GM19238 (cell line): ENCODE measurements around the gene STEAP2.
A peak's percentile ranks its signal among the peaks of the same experiment; 100 is the strongest.
"Not testable (repeated sequence)": the region's sequence is repeated elsewhere in the genome, so short reads cannot be mapped to it uniquely, and the experiment has no call there.

ENCODE experiments used
- DNase-seq: peaks from one replicate; pipeline ENCODE4 v3.0.0; 2011; ENCODE audit warnings: low spot score; ENCODE audit not compliant: insufficient read length

STEAP2 gene

DNA sequence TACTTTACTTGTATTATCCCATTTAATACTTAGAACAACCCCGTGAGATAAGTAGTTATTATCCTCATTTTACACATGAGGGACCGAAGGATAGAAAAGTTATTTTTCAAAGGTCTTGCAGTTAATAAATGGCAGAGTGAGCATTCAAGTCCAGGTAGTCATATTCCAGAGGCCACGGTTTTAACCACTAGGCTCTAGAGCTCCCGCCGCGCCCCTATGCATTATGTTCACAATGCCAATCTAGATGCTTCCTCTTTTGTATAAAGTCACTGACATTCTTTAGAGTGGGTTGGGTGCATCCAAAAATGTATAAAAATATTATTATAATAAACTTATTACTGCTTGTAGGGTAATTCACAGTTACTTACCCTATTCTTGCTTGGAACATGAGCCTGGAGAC lies 22.0 kb downstream of the STEAP2 start:
- no peak for DNase-seq

DNA sequence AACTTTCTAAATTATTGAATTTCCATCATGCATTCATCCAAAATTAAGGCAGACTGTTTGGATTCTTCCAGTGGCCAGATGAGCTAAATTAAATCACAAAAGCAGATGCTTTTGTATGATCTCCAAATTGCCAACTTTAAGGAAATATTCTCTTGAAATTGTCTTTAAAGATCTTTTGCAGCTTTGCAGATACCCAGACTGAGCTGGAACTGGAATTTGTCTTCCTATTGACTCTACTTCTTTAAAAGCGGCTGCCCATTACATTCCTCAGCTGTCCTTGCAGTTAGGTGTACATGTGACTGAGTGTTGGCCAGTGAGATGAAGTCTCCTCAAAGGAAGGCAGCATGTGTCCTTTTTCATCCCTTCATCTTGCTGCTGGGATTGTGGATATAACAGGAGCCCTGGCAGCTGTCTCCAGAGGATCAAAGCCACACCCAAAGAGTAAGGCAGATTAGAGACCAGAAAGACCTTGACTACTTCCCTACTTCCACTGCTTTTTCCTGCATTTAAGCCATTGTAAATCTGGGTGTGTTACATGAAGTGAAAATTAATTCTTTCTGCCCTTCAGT lies 25.3 kb downstream of the STEAP2 start:
- DNase-seq, result no peak

DNA sequence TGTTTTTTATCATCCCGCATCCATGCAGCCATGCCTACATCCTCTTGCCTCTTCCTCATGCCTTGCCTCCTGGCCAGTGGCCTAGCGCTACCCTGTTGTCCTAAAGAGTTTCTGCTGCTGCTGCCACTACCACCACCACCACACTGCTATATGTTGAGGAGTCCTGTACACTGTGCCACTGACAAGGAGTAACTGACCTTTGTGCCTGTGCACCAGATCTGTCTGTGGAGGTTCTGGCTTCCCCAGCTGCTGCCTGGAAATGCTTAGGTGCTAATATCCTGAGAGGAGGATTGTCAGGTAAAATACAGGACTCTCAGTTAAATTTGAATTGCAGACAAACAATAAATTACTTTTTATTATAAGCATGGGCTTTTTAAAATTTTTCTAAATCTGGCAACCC lies 26.5 kb downstream of the STEAP2 start:
- DNase-seq, result no peak

DNA sequence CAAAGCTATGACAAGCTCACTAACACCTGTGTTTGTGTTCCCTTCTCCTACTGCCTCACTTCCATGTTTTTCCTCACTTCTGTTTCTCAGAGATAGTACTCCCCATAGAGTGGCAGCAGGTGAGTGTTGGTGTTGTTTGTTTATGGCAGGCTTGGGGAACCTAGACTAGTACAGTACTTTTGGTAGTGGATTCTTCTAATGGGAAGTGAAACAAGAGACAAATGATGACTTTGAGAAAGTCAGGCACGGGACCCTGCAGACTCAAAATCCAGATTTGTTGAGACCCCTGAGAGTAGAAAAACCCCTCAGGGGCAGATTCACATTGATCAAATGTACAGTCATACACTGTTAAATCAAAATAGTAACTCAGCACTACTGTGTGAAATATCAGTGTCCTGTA lies 27.0 kb downstream of the STEAP2 start:
- DNase-seq, result no peak

DNA sequence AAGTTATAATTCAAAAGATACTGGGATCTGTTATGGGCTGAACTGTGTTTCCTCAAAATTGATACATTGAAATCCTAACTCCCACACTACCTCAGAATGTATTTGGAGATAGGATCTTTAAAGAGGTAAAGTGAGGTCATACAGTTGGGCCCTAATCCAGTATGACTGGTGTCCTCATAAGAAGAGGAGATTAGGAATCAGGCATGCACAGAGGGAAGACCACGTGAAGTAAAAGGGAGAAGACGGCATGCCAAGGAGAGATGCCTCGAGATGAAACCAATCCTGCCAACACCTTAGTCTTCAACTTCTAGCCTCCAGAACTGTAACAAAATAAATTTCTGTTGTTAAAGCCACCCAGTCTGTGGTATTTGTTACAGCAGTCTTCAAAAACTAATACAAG lies 27.5 kb downstream of the STEAP2 start:
- no peak for DNase-seq

DNA sequence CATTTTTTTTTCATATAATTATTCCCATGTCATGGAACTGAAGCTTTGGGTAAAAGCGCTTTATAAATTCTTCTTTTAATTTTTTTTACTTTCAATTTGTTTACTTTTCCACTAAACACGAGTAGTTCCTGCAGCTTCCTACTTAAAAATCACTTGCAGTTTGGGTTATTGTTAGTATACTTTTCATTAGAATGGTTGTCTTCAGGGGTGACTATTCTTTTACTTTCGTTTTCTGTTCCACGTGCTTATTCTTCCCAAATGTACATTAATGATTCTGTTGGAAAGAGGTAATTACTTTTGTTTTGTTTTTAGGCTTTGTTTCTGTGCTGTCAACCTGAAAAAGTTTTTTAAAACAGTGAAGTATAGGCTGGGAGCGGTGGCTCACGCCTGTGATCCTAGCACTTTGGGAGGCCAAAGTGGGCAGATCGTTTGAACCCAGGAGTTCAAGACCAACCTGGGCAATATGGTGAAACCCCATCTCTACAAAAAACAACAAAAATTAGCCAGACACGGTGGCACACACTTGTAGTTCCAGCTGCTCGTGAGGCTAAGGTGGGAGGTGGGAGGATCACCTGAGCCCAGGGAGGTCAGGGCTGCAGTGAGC lies 28.2 kb downstream of the STEAP2 start:
- DNase-seq, result no peak

DNA sequence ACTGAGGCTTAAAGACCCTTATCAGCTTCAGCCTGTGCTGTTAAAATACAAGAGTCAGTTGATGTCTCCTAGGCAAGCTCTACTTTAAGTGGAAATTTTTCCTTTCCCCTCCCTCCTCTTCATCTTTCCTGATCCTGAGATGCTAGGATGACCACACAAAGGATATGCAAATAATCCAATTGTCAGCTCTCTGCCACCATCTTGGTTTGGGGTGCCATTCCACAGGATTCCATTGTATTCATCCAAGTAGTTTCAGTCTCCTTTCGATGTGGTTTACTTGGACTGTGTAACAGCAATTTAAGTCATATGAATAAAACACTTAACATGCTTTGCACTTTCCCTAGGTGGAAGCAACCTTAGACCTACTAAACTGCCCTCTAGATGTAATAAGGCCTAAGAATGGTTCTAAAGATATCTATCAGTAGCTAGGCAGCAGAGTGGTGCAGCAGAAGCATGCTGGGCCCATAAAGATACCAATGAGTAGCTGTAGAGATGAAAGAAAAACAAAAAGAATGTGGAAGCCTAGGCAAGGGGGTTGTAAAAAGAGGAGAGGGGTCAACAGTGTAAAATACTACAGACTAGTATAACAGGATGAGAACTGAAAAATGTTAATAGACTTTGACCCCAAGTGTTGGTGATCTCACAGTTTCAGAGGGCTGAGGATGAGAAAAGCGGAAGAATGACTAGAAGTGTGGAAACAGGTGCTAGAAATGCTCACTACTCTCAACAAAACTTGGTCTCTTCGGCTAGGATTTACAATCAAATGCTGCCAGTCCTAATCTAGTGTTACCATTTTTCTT lies 31.0 kb downstream of the STEAP2 start:
- peak; percentile 5 for DNase-seq

DNA sequence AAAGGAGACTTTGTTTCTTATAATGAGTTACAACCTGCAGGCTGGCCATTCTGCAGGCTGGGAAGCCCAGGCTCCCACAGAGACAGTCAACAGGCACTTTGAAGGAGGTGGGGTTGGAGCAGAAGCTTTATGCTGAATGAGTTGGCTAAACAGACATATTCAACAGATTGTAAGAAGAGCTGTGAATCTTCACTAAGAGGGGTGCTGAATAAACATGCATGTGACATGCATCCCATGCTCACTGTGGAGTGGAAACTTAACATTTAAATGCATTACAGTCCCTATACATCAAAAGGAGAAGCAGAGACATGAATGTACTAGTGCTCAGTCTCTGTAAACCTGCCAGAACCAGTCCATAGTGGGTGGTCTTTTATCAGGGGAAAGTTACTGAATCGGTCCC lies 32.0 kb downstream of the STEAP2 start:
- no peak for DNase-seq

DNA sequence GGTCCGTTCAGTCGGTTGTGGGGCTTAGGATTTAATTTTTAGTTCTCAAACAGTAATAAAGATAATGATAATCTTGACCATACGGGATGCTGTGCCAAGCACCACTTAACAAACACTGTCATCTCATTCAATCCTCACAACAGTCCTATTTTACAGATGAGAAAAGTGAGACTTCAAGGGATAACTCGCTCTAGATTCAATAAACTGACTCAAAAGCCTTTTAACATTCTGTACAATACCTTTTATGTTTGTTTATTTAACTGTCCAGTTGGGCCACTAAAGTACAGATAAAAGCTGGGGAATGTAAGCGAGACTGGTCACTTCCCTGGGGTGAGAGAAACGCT lies 33.0 kb downstream of the STEAP2 start:
- no peak for DNase-seq

DNA sequence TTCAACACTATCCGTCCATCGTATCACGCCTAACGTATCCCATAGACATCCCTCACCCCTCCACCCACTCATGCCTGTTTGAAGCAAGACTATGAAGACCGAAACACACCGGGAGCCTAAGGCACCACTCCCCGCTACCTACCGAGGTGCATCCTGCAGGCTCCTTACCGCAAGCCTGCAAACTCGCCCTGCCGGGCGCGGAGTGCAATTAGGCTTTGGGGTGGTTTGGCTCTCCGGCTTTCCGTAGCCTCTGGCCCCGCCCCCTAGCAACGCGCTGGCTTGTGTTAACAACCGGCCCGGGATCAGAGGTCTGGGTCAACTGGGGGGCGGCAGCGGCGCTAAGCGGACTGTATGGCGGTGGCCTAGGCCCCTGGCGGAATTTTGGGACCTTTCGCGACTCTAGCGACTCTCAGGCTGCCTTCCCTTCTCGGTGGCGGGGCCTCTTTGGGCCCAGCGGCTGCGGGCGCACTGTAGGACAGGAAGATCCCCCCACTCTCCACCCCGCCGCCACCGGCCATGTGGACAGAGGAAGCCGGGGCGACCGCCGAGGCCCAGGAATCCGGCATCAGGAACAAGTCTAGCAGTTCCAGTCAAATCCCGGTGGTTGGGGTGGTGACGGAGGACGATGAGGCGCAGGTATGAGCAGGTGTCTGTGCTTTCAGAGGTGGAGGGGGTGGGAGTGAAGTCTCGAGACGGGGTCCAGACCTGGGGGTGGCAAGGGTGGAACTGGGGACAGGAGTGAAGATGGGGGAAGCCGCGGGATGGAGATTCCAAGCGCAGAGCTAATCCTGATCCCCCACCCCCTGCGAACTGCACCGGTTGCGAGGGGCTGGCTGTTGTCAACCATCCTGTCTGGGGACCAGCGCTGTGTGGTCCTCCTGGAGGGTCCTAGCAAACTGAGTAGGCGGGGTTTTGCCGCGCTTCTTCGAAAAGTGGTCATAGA lies 33.6 kb downstream of the STEAP2 start, which contains the start of gene CFAP69:
CFAP69 (plus strand) TSS at position 266 of the 943 bp plus-strand sequence; CDS start at position 517, 251 bp downstream.
- DNase-seq, result peak; percentile 66

DNA sequence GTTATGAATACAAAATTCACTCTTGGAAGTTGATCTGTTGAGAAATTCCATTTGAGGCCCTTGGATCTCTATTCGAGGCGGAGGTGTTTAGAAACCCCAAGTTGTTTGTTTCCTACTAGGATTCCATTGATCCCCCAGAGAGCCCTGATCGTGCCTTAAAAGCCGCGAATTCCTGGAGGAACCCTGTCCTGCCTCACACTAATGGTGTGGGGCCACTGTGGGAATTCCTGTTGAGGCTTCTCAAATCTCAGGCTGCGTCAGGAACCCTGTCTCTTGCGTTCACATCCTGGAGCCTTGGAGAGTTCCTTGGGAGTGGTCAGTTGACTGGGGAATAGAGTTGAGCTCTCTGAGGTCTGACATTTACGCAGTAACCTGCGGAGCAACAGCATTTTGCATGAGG lies 34.6 kb downstream of the STEAP2 start:
- DNase-seq, result no peak

DNA sequence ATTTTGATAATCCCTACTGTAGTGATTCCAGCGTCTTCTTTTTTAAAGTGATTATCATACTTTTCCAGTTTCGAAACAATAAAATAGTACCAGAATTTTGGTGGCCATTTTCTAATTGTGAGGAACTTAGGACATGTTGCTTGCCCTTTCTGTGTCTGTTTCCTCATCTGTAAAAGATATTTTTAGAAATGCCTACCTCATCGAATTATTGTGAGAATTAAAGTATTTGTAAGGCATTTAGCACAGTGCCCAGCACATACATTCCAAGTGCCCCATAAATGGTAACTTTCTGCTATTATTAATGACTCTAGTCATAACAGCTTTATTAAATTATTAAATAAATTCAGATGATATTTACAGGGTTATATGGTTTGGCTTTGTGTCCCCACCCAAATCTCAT lies 37.2 kb downstream of the STEAP2 start:
- DNase-seq, result no peak

DNA sequence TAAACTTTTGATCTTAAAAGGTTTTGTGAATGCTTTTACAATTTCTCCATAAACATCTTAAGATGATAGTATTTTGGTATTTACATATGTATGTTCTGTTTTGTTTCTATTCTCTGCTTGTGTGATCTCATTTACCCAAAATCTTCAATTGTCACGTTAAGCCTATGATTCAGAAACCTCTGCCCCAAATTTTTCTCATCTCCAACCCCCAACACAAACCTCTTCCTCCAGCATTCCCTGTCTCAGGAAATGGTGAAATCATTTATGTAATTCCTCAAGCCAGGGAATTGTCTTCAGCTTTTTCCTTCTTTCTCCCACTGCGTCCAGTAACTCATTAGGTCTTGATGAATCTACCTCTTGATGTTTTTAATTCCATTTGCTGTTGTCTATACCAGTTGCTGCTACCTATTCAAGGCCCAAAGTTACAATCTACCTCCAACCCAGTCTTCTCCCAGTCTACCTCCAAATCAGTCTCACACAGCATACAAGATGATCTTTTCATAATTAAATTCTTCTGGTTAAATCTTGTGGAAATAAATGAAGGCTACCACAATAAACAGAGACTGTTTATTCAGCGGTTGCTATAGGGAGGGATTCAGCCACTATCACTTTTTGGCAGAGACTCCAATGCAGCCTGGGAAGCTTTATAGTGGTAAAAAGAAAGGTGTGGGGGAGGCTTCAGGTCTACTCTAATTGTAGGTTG lies 39.2 kb downstream of the STEAP2 start:
- DNase-seq, result no peak

DNA sequence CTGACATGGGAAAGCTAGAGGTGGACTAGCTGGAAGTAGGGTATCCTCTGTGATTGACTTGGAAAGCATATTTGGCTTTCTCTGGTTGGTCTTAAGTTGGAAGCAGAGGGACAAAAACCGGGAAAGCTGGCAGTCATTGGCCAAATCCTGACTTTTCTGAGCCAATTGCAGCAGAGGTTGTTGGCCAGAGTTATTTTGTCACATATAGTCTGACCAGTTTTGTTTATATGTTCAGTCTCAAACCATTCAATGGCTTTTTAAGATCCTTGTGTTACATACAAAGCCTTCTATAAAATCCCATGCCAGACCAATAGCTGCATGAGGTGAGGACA lies 39.7 kb downstream of the STEAP2 start:
- no peak for DNase-seq

DNA sequence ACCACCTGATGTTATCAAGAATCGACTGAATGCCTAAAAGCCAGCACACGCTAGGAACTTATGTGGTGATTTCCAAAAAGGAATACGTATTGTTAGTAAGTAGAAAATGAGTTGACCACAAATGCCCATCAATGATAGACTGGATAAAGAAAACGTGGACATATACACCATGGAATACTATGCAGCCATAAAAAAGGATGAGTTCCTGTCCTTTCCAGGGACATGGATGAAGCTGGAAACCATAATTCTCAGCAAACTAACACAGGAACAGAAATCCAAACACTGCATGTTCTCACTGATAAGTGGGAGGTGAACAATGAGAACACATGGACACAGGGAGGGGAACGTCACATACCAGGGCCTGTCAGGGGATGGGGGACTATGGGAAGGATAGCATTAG lies 44.5 kb downstream of the STEAP2 start:
- not testable (repeated sequence) for DNase-seq

DNA sequence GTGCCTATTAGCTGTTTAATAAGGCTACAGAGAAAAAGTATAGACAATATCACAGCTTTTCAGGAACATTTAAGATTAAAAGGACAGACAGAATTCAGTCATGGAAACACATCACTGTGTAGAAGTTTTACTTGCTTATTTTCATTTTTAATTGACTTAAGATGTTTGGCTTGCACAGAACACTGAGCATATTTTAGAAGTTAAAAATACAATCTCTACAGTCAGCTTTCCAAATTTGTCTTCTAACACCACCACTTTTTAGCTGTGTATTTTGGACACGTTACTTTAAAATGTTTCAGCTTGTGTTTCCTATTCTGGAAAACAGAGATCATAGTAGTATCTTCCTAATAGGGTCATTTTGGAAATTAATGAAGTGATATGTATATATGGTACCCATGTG lies 45.2 kb downstream of the STEAP2 start:
- no peak for DNase-seq

DNA sequence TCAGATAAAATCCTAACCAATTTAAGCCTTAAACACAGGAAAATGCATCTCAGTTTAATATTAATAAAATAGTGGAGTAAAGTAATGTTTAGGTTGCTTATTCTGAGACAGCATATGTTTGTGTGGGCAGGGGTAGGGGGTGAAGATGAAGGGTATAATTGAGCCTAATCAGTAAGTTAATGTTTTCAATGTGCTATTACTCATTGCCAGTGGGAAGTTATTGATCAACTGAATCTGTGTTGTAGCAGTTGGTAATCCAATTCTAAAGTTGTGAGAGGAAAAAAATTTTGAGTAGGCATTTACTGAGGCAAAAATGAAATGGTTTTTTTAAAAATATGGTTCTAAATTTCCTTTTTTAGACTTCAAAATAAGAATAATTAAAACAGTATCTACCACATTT lies 49.9 kb downstream of the STEAP2 start:
- no peak for DNase-seq

DNA sequence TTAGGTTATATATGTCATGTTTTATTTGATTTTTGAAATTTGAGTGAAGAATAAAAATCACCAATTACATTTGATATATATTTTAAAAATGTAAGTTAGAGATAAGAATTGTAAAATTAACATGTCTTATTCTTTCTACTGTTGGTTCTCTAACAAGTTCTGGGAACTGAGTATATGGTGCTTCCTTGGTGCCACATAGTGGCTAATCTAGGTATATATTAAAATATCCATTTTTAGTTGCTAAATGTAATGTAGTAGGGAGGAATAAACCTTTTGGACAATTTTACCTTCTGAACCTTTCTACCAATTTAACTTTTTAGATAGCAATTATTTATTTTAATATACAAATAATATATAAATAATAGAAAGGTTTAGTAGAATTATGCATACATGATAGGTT lies 50.9 kb downstream of the STEAP2 start:
- no peak for DNase-seq

DNA sequence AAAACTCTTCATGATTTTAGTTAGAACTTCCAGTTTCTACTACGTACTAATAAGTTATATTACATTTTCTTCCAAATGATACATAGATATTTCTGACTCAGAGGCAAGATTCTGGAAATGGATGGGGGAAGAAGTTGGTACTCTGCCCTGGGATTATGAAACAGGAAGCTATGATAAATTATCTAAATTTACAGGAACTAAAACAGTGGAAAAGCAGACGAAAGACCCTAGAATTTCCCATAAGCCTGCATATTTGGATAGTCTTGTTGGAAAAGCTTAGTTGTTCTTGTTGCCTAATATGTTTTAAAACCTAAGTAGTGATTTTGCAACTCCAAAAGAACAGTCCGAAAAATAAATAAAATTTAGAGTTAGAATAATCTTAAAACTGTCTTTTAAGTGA lies 55.3 kb downstream of the STEAP2 start:
- no peak for DNase-seq

DNA sequence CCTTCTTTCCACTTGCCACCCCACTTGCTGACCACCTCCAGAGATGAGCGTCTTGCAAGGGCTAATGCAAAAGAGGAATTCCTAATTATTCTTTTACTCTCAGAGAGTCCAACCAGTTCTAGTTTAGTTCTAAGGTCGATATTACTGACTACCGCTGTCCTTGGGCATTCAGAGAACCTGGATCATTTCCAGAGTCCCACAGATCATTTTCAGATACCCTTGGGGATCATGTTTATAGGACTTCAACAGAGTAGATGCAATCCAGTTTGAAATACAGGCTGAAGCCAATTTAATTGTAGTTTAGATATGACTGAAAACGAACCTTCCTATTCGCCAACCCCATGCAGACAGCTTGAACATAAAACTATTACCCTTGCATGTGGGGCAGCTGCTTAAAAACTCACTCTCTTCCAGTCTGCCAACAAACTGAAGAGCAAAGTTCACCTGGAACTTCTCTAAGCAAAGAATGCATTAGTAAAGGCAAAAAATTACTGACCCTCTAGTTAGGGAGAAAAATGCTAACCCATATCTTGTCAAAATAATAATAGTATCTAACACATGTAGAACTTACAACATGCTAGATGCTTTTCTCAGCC lies 55.8 kb downstream of the STEAP2 start:
- no peak for DNase-seq

DNA sequence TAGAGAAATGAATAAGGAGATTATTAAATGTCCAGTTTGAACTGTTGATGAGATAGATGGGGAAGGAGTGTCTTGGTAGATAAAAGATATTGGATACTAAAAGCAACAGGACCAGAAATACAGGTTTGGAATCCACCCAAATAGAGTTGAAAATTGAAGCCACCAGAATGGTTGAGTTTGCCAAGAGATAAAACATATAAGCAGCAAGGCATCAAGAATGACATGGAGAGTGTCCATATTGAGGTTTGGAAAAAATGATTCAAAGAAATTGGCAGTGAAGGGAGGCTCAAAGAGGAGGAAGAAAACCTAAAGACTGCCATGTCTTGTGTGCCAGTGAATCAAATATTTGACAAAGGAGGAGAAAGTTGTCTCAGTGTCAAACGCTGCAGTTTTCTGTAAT lies 57.6 kb downstream of the STEAP2 start:
- no peak for DNase-seq
